ENCODE data around the gene ENO2.

Gene ENO2

DNA sequence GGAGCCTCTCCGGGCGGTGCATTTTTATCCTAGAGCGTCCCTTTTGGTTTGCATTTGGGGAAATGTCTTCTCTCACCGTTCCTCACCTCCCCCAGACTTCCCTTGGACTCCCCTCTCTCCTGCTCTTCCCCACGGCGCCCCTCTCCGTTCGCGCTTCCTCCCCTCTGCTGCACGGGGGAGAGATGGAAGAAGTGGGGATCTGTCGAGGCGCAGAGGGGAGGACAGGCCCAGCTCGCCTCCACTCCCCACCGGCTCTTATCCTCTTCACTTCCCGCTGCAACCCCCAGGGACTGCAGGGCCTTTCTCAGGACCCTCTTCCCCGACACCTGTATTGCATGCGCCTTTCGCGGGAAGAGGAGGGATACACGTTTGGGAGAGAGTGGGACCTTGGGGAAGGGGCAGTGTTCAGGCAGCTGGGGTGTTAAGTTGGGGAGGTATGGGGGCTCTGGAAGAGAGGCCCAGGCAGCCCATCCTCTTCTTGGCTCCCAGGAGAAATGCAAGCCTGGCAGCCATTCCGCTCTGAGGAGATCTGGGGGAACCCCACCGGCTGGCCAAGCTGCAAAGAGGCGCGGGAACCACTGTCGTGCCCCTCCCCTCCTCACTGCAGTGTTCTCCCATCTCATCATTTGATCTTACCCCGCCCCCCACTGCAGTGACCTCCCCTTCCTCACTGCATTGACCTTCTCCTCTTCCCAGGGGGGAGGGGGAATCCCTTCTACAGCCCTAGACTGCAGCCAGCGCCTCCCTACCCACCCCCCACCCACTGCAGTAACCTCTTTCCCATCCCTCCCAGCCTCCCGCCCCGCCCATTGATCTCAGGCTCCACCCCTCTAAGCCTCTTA lies 788 bp downstream of the ENO2 start:
- FAIRE-seq = no peak

DNA sequence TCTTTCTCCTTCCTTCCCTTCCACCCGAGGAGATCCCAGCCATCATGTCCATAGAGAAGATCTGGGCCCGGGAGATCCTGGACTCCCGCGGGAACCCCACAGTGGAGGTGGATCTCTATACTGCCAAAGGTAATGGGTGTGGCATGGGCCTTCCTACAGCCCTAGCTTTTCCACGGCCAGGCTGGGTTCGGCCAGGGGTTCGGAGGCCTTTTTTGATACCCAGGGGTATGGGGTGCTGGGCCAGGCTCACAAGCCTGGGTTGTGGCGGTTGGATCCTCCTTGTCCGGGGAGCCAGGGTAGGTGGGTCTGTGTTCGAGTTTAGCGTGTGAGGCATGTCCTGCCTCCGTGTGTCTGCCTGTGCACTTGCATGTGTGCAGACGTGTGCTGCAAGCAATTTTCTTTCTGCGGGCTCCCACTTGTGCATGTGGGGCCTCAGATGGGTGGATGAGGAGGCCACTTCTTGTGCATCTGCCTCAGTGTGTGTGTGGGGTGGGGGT lies 1.5 kb downstream of the ENO2 start:
- FAIRE-seq = no peak

DNA sequence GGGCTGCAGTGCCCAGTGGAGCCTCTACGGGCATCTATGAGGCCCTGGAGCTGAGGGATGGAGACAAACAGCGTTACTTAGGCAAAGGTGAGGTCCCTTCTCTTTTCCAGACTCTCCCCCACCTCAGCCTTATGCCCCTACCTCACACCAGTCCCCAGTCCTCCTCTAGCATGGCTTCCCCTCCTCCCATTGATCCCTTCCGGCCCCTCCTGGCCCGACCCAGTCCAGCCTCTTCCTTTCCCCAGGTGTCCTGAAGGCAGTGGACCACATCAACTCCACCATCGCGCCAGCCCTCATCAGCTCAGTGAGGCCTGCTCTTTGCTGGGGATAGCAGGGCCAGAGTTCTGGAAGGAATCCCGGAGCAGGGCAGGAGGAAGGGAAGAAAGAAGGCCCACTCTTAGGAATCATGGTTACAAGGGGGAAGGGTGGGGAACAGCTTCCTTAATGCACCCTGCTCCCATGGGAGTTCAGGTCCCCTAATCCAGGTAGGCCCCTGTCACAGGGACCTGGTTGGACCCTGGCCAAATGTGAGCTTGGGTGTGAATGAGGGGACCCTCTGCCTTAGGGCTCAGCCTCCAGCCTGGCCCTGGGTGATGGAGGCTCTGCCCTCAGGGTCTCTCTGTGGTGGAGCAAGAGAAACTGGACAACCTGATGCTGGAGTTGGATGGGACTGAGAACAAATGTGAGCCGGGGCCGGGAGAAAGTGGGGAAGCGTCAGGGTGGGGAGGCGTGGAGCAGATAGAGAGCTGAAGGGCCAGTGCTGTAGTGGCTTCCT lies 2.2 kb downstream of the ENO2 start:
- FAIRE-seq = no peak

DNA sequence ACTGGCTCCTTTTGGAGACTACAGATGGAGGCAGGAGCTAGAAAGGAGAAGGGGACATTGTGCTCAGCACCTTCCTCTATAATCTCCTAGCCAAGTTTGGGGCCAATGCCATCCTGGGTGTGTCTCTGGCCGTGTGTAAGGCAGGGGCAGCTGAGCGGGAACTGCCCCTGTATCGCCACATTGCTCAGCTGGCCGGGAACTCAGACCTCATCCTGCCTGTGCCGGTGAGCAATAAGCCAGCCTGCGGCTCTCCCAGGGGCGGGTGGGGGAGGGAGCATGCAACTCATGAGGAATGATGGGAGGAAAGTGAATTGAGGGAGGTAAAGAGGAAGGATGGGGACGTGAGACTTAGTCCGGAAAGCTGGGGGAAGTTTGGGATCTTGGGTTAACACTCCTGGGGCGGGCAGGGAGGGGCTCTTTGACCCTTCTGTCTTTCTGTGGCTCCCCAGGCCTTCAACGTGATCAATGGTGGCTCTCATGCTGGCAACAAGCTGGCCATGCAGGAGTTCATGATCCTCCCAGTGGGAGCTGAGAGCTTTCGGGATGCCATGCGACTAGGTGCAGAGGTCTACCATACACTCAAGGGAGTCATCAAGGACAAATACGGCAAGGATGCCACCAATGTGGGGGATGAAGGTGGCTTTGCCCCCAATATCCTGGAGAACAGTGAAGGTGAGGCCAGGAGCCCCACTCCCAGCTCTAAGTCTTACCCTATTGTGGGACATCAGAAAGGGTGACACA lies 3.3 kb downstream of the ENO2 start:
- FAIRE-seq = no peak

DNA sequence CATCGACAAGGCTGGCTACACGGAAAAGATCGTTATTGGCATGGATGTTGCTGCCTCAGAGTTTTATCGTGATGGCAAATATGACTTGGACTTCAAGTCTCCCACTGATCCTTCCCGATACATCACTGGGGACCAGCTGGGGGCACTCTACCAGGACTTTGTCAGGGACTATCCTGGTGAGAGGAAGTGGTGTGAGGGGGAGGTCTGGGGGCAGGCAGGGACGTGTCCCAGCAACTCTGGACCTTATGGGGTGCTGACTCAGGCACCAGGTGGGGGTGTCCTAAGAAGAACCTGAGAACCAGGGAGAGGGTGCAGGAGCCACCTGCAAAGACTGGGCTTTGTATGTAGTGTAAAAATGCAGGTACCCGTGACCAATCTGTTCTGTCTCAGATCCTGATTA lies 5.2 kb downstream of the ENO2 start:
- no peak for FAIRE-seq

DNA sequence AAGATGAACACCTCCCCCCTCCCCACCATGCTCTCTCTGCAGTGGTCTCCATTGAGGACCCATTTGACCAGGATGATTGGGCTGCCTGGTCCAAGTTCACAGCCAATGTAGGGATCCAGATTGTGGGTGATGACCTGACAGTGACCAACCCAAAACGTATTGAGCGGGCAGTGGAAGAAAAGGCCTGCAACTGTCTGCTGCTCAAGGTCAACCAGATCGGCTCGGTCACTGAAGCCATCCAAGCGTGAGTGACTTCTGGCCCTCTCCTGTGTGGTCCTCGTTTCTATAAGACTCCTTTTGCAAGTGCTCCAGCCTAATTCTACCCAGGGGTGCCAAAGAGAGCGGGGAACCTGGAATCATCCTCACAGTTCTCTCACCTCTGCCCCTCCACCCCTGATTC lies 7.2 kb downstream of the ENO2 start:
- FAIRE-seq = no peak

DNA sequence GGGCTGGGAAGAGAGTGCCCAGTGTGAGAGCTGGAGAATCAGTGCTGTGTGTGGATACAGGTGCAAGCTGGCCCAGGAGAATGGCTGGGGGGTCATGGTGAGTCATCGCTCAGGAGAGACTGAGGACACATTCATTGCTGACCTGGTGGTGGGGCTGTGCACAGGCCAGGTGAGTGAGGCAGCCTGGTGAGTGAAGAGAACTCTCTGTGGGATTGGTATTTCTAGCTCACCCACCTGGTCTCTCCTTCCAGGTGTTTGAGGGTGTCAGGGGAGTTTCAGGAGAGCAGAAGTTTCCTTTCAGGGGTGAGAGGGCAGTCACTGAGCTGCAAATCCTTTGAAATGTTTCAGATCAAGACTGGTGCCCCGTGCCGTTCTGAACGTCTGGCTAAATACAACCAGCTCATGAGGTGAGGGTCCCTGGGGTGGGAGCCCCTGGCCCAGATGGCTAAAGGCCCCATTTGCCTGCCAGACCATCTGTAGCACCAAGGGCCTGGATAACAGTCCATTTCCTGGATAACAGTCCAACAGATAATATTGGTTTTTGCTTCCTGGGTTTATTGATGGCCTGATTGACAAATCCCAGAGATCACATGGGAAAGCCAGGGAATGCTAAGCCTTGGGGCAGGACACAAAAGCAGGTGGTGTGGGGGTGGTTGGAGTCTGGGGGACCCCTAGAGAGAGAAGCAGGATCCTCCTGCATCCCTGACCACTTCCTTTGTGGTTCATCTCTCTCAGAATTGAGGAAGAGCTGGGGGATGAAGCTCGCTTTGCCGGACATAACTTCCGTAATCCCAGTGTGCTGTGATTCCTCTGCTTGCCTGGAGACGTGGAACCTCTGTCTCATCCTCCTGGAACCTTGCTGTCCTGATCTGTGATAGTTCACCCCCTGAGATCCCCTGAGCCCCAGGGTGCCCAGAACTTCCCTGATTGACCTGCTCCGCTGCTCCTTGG lies 7.9 kb downstream of the ENO2 start:
- no peak for FAIRE-seq

DNA sequence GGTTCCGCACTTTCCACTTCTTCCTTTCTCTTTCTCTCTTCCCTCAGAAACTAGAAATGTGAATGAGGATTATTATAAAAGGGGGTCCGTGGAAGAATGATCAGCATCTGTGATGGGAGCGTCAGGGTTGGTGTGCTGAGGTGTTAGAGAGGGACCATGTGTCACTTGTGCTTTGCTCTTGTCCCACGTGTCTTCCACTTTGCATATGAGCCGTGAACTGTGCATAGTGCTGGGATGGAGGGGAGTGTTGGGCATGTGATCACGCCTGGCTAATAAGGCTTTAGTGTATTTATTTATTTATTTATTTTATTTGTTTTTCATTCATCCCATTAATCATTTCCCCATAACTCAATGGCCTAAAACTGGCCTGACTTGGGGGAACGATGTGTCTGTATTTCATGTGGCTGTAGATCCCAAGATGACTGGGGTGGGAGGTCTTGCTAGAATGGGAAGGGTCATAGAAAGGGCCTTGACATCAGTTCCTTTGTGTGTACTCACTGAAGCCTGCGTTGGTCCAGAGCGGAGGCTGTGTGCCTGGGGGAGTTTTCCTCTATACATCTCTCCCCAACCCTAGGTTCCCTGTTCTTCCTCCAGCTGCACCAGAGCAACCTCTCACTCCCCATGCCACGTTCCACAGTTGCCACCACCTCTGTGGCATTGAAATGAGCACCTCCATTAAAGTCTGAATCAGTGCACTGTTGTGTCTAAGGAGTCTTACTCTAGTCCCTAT lies 8.8 kb downstream of the ENO2 start:
- no peak for FAIRE-seq

DNA sequence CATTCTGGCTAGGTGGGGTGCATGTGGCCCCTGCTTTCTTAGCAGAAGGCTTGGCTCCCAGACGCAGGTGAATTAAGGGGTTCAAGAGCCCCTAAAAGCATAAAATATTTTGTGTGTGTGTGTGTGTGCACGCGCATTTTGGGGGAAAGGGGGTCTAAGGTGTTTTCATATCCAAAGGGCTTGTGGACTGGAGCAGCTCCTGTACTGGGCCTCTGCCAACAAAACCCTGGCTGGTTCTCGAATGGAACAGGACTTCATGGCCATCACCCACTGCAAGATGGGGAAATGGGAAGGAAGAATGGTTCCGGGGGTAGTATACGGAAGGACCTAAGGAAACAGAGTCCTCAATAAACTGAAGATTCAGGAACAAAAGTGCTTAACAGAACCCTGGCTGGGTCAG lies 9.5 kb downstream of the ENO2 start:
- no peak for FAIRE-seq

DNA sequence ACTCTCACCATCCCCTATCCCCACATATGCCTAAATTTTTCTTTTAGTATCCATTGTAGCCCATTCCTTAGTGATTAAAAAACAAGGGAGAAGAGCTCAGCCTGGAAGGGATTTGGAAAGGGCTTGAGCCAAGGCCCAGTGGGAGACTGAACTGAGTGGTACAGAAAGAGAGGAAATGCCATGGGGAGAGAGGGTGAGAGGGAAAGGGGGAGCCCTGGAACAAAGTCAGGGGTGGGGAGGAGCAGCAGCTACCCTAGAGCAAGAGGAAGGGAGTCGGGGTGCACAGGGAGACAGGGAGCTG lies 10.8 kb downstream of the ENO2 start:
- no peak for FAIRE-seq

DNA sequence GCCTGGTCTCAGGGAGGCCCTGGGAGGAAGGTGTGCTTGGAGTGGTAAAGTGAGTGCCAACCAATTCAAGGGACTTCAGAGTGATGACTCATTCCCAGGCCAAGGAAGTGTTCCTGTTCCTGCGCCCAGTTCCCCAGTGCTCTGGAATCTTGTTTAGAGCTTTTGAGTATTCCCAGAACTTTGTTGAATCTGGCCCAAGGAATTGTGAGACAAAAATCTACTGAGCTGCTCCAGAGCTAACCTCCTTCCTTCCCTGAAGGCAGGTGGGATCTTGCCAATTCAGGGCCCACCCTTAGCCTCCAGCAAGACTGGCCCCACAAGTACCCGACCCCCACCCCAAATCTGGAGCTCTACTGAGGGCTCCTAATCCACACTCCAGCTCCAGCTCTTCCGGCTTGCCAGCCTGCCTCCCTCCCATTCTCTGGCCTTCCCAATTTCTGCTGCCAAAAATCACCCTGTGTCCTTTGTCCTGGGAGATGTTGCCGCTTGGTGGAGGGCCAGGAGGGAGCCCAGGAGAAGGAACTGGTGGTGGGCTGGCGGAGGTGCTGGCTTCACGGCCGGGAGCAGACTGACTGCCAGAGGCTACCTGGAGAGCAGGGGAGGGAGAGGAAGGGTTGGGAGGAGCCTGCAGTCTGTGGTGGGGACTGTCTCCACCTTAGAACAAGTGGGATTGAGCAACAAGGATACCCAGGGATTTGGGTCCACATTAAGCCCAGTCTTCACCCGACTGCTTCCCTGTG lies 11.3 kb downstream of the ENO2 start:
- no peak for FAIRE-seq

DNA sequence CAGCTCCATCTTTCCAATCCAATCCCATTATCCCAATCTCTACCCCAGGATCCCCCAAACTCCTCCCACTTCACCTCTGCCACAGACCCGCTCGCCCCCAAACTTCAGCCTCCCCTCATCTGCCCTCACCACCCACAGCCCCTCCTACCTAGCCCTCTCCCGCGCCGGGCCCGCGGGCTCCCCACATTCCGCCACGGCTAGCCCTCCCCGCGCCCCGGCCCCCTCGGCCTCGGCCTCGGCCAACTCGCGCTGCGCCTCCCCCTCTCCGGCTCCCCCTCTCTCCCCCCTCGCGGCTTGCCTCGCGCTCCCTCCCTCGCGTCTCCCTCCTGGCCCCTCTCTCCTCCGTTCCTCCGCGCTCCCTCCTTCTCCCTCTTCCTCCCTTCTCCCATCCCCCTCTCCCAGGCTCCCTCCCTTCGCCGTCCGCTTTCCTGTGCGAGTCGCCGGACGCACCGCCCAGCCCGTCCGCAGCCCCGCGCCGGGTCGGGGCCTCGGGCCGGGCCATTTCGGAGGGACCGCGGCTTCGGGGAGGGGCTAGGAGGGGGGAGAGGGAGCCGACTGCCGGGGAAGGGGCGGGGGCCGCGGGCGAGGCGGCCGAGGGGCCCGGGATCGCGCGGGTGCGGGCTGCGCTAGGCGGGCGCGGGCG lies 13.1 kb downstream of the ENO2 start, which contains the start of gene ATN1:
ATN1 (plus strand) TSS at position 581 of the 643 bp plus-strand sequence. CDS start 6,043 bp downstream, outside the sequence.
- no peak for FAIRE-seq

DNA sequence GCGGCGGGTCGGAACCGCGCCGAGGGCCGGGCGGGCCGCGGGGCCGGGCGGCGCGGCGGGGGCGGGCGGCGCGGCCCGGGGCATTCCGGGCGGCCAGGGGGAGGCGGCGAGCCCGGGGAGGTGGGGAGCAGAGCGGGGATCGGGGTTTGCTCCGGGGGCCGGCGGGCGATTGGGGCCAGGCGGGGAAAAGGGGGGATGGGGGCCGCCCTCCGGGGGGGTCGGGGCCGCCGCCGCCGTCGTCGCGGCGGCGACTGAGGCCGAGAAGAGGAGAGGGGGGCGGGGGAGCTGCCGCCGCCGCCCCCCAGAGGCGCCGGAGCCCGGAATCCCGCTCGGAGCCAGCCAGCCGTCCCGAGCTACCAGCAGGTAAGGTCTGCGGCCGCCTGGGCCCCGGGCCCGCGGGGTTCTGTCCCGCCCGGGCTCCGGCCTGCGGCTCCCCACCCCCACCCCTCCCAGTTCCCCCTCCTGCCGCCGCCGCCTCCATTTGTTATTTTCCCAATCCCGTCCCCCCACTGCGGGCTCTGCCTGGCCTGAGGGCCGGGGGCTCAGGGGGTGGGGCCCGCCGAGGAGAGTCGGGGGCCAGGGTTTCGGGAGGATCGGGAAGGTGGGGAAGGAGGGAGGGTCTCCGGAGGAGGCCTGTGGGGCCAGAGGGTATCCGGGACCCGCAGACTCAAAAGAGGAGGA lies 13.8 kb downstream of the ENO2 start:
- FAIRE-seq = no peak

DNA sequence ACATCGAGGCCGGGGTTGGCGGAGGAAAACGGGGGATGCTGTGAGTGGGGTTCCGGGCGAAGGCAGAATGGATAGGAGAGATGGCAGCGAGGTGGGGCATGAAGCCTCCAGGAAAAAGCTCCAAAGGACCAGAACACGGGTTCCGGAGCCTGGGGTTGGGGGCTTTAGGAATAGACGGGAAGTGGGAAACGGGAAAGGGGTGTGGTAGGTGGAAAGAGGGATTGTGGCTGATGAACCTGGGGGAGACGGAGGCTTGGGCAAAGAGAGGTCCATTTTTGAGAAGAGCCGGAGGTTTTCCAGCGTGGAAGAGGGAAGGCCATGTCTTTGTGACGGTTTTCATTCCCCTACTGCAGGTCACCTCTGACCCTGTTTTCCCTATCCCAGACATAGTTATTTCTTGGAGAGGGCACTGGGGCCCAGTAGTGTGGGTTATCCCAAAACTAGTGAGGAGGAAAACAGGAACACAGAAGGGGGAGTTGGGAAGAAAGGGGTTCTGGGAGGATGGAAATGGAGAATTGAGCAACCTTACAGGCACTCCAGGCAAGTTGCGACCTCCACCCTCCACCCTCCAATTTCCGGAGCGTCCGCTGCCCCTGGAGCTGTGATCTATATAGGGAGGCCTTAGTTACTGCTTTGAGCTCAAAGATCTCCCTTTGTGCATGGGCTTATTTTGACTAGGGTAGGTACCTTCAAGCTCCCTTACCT lies 14.5 kb downstream of the ENO2 start:
- FAIRE-seq = no peak

DNA sequence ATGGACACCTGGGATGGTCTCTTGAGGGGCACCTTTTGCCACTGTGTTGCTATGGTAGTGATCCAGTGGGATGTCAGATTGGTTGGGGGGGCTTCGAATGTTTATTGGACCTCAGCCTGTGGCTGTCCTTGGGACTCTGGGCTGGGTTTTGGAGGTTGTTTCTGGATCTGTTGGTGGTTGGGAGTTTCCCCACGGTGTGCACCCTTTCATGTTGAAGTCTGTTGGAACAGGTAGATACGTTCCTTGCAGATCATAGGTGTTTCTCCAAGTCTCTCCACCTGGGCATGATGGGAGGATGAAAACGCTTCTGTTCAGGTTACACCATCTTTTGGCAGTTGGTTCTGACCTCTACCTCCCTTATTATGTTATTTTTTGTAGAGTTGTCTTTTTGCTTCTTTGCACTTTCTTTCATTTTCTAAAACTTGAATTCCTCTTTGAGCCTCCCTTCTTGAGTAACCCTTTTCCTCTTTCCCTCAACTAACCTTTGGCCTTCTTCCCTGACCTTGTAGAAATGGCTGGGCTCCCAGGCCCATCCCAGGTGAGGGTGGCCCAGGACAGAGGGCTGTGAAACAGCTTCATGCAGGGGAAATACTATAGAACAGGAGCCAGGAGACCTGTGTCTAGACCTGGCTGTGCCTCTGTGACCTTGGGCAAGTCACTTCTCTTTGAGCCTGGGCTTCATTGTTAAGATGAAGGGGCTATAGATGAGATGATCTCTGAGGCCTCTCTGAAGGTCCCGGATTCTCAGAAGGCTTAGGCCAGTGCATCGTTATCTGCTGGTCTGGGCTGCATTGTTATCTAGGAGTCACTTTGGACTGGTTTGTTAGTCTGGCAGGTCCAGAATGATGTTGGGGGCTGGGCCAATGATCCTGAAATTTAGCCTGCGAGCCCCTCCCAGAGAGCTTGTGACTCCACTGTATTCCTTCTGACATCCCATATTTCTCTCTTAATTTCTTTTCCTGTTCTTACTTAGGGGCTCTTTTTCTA lies 15.4 kb downstream of the ENO2 start:
- no peak for FAIRE-seq

DNA sequence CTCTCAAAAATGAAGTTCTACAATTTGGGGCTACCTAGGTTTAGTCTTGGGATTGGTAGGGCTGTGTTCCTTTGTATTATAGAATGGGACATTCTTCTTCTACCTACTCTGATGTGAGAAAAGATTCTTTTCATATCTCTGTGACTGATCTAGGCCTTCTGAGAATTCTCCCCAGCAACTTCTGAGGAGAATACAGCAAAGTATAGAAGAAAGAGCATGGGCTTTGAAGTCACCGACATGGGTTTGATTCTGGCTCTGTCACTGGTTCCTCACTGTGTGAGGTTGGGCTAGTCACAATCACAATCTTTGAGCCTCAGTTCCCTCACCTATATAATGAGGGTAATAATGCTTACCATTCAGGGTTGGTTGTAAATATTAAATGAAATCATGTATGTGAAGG lies 18.4 kb downstream of the ENO2 start:
- FAIRE-seq = no peak

DNA sequence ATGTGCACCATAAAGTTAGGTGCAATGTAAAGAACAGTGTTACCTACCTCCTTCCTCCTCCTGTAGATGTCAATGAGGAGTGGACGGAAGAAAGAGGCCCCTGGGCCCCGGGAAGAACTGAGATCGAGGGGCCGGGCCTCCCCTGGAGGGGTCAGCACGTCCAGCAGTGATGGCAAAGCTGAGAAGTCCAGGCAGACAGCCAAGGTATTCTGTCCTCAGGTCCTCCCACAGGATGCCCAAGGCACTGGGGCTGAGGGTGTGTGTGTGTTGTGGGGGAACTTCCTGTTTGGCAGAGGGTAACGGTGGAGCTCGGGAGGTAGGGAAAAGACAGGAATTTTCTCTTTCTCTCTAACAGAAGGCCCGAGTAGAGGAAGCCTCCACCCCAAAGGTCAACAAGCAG lies 19.7 kb downstream of the ENO2 start:
- FAIRE-seq = no peak

All from colon (tissue), 2 donors.